Measurements from ENCODE around the gene SUCLG2. TPM values are rescaled to one million over a fixed set of nuclear protein-coding genes. Genes with fewer than 3 reads are reported as not detected.

Gene SUCLG2
- total and polyA plus RNA-seq, 2 of the 4 experiments (the other 2 are of a cell fraction) = 26.8 to 34.6 TPM

DNA sequence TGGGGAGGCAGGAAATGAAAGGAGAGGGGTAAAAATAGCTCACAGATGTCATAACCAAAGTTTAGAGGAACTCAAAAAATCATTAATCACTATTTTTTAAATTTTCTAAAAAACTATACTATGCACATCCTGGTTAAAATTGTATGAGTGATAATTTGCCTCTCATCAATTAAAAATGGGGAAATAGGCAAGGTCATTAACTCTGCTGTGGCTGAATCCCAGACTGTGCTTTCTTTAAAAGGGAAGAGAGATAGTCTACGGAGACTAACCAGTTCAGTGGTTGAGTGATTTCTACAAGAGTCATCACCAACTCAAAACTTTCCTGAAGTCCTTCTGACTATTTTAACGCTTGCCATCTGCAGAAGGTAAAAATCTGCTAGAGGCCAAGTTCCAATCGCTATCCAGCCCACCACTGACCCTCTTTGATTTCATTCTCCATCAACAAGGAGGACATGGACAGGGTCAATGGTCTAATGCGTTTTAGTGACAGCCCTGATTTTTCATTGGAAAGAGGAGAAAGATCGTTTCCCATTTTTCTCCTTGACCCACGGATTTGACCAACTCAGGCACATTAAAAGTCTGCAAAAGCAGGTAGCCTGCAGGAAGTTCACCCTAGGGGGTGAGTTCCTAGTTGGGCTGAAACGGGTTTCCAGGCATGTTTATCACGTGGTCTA is 850 bp downstream of the SUCLG2 start:
- in situ Hi-C loops (cut with MboI; ENCODE audit: low sequenced_read_pairs) = no loop called here
- H3K4me3 ChIP-seq (ENCODE audit: insufficient read depth, low read depth, low read length) = peak overlapping the region; percentile 81
- ATAC-seq (ENCODE audit: low read depth) (peak; percentile 9), DNase-seq (peak; percentile 14)
- TF ChIP-seq MXI1 (IDR thresholded peaks at IDR 0.05; ENCODE audit: borderline replicate concordance, low read depth, low read length) (0 out of 2 replicates have a peak, but pooled peaks have one; percentile 31), FOS (IDR thresholded peaks at IDR 0.05; ENCODE audit: low read depth, low read length) (no peak), BHLHE40 (IDR thresholded peaks at IDR 0.05; ENCODE audit: low read depth, low read length) (0 out of 2 replicates have a peak, but pooled peaks have one; percentile 58)
- TF ChIP-seq, protein P1, sequence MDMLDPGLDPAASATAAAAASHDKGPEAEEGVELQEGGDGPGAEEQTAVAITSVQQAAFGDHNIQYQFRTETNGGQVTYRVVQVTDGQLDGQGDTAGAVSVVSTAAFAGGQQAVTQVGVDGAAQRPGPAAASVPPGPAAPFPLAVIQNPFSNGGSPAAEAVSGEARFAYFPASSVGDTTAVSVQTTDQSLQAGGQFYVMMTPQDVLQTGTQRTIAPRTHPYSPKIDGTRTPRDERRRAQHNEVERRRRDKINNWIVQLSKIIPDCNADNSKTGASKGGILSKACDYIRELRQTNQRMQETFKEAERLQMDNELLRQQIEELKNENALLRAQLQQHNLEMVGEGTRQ (IDR thresholded peaks at IDR 0.05; ENCODE audit: low read depth, low read length) = peak; percentile 69
- TF ChIP-seq, protein P2, sequence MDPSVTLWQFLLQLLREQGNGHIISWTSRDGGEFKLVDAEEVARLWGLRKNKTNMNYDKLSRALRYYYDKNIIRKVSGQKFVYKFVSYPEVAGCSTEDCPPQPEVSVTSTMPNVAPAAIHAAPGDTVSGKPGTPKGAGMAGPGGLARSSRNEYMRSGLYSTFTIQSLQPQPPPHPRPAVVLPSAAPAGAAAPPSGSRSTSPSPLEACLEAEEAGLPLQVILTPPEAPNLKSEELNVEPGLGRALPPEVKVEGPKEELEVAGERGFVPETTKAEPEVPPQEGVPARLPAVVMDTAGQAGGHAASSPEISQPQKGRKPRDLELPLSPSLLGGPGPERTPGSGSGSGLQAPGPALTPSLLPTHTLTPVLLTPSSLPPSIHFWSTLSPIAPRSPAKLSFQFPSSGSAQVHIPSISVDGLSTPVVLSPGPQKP (IDR thresholded peaks at IDR 0.05; ENCODE audit: borderline replicate concordance, low read depth, low read length) = no peak
- peak overlapping the region; percentile 66 for H3K56ac ChIP-seq (ENCODE audit: extremely low read depth, insufficient read depth, low read length)
- WGBS, 2 experiments (ENCODE audit: extremely low coverage in 2 of 2, insufficient read length in 1 of 2) = 0% methylated on average over 2 of the region's 8 CpGs; no CpG with 5 or more reads in 1 of the 2 experiments
- H3K23ac ChIP-seq (ENCODE audit: low read depth, low read length) = peak overlapping the region; percentile 85
- BruUV-seq (replicated peaks) = no TSS peak
- H3K18ac ChIP-seq (ENCODE audit: low read depth, low read length) = peak overlapping the region; percentile 29
- H2AK9ac ChIP-seq (replicated peaks; ENCODE audit: low read depth, low read length, poor library complexity) = peak overlapping the region; percentile 74
- H3K27ac ChIP-seq (ENCODE audit: insufficient read depth, low read length) = peak overlapping the region; percentile 82
- peak overlapping the region; percentile 74; the same call in 1 of the 2 replicates for H2AK5ac ChIP-seq (ENCODE audit: low read depth, low read length)
- peak overlapping the region; percentile 44 for H2BK120ac ChIP-seq (ENCODE audit: low read depth, low read length)
- H3K4ac ChIP-seq (ENCODE audit: low read depth, low read length) = peak overlapping the region; percentile 89
- peaks cover 3 to 30% of the 10 kb centered on the region in 2 experiments for H3K79me1 ChIP-seq (ENCODE audit: low read depth in 1 of 2, low read length in 2 of 2)
- H2BK20ac ChIP-seq (ENCODE audit: low read depth, low read length) = peak overlapping the region; percentile 65
- peak overlapping the region; percentile 98 for H3K4me2 ChIP-seq (ENCODE audit: low read depth, low read length)
- H2BK15ac ChIP-seq (ENCODE audit: low read depth, low read length) = peak overlapping the region; percentile 76; the same call in 1 of the 3 replicates
- peaks cover 6% of the 10 kb centered on the region for H3K4me1 ChIP-seq (ENCODE audit: control insufficient read depth, insufficient read depth, low read length)
- H4K20me1 ChIP-seq (ENCODE audit: insufficient read depth, low read length) = no peaks in the 10 kb centered on the region; the same call in 1 of the 2 replicates
- H3K14ac ChIP-seq (replicated peaks; ENCODE audit: low read depth, low read length) = peak overlapping the region; percentile 83
- dilution Hi-C loops (cut with HindIII; ENCODE audit: low sequenced_read_pairs, unreplicated experiment) = no loop called here
- peak overlapping the region; percentile 72 for H2BK5ac ChIP-seq (ENCODE audit: low read depth, low read length, poor library complexity, severe bottlenecking)
- no peaks in the 10 kb centered on the region for H3K9me3 ChIP-seq (ENCODE audit: control insufficient read depth, insufficient read depth, low read length)
- H2AFZ ChIP-seq (replicated peaks; ENCODE audit: low read length, poor library complexity) = peak overlapping the region; percentile 96
- H3K9me1 ChIP-seq (ENCODE audit: insufficient read depth, low read length) = 0 out of 2 replicates have a peak, but pooled peaks cover 5% of the 10 kb centered on the region
- ChIA-PET POLR2A (ENCODE audit: unreplicated experiment) (no interaction called here), CTCF (no interaction called here)
- no peaks in the 10 kb centered on the region for H3K27me3 ChIP-seq (ENCODE audit: control insufficient read depth, insufficient read depth, low read length)
- H3K36me3 ChIP-seq (ENCODE audit: control insufficient read depth, insufficient read depth, low read length) = no peaks in the 10 kb centered on the region
- peak overlapping the region; percentile 53 for H4K91ac ChIP-seq (ENCODE audit: insufficient read depth, low read depth, low read length)
- H4K8ac ChIP-seq (ENCODE audit: low read depth in 2 of 2, low read length in 2 of 2) = peak overlapping the region; percentile 85 to 87
- intact Hi-C loops (cut with micrococcal nuclease) = loop anchor here (1.0 to 5.0 kb wide), 3 partner anchors 129 to 656 kb away; partner anchors contain the start of gene KBTBD8
- H3K9ac ChIP-seq (ENCODE audit: low read depth, low read length) = peak overlapping the region; percentile 82
- peak overlapping the region; percentile 81 for H4K5ac ChIP-seq (ENCODE audit: low read depth, low read length)

Data from IMR-90 (cell line).